Measurements from ENCODE around the gene TMIGD1.

GRCh38 chr17:30381340-30381659 is 47.4 kb upstream of the TMIGD1 start:
- TF ChIP-seq POLR2AphosphoS5 (IDR thresholded peaks at IDR 0.05; ENCODE audit: insufficient read depth, low read depth, low read length) (no peak), CTCF (IDR thresholded peaks at IDR 0.05; ENCODE audit: extremely low read depth in 1 of 2, insufficient read depth in 1 of 2, low read depth in 1 of 2, low read length in 2 of 2) (no peak)
